WTC11 (cell line): ENCODE measurements around the gene COPS6. TPM values are rescaled to one million over a fixed set of nuclear protein-coding genes. Genes with fewer than 3 reads are reported as not detected.

Source experiments
- ATAC-seq: fragments of 200-7000 bp; cut with Tn5 transposase; 2 replicates; pipeline ENCODE4 v1.10.0; 2021; ENCODE audit warnings: mild to moderate bottlenecking, moderate library complexity
- CTCF ChIA-PET: fragments of 300-600 bp; sonication (Branson Sonifier 250); formaldehyde crosslinking; loops from one replicate; lab custom pipeline; 2021; ENCODE audit warnings: antibody characterized with exemption; lab: Charles Lee
- POLR2A ChIA-PET: fragments of 350-600 bp; sonication (Branson Sonifier 250); formaldehyde crosslinking; loops from one replicate; lab custom pipeline; 2021; ENCODE audit warnings: antibody characterized with exemption; lab: Charles Lee
- DNase-seq: peaks from one replicate; pipeline ENCODE4 v3.0.0; 2021; ENCODE audit warnings: low spot score
- H3K27ac Mint-ChIP-seq: 2 replicates; pipeline ENCODE4 v1.8.0; 2021; ENCODE audit warnings: mixed read lengths
- H3K27me3 Mint-ChIP-seq: 2 replicates; pipeline ENCODE4 v1.8.0; 2021; ENCODE audit warnings: low read depth, mild to moderate bottlenecking, moderate library complexity, mixed read lengths
- H3K36me3 Mint-ChIP-seq: 2 replicates; pipeline ENCODE4 v1.8.0; 2021; ENCODE audit warnings: mixed read lengths
- H3K4me1 Mint-ChIP-seq: 2 replicates; pipeline ENCODE4 v1.8.0; 2022; ENCODE audit warnings: mixed read lengths
- H3K4me3 Mint-ChIP-seq: 2 replicates; pipeline ENCODE4 v1.8.0; 2021; ENCODE audit warnings: mild to moderate bottlenecking, moderate library complexity, mixed read lengths
- H3K9me3 Mint-ChIP-seq: 2 replicates; pipeline ENCODE4 v1.8.0; 2021; ENCODE audit warnings: mixed read lengths
- ETV6 ChIP-seq: sonication (generic); formaldehyde crosslinking; IDR thresholded peaks from 2 replicates; pipeline ENCODE4 v1.8.1; 2022; ENCODE audit warnings: mild to moderate bottlenecking, missing genetic modification reagents
- FOXK1 ChIP-seq: sonication (generic); formaldehyde crosslinking; IDR thresholded peaks from 2 replicates; pipeline ENCODE4 v1.8.0; 2022; ENCODE audit warnings: mild to moderate bottlenecking, moderate library complexity, missing genetic modification reagents
- GABPB1 ChIP-seq: sonication (generic); formaldehyde crosslinking; IDR thresholded peaks from 2 replicates; pipeline ENCODE4 v1.8.1; 2023; ENCODE audit warnings: mild to moderate bottlenecking, missing genetic modification reagents
- GRHL2 ChIP-seq: fragments of 250-450 bp; sonication (Bioruptor Pico); IDR thresholded peaks from 2 replicates; pipeline ENCODE4 v1.8.0; 2022; ENCODE audit warnings: mild to moderate bottlenecking, moderate library complexity; ENCODE audit not compliant: insufficient replicate concordance, severe bottlenecking
- HMGA2 ChIP-seq: fragments of 250-450 bp; sonication (Bioruptor Pico); IDR thresholded peaks from 2 replicates; pipeline ENCODE4 v1.4.0; 2021; ENCODE audit warnings: mild to moderate bottlenecking, moderate library complexity
- PRRX2 ChIP-seq: fragments of 250-450 bp; sonication (Bioruptor Pico); IDR thresholded peaks from 2 replicates; pipeline ENCODE4 v1.8.0; 2021; ENCODE audit warnings: mild to moderate bottlenecking
- SMAD3 ChIP-seq: sonication (generic); formaldehyde crosslinking; IDR thresholded peaks from 2 replicates; pipeline ENCODE4 v1.8.0; 2022; ENCODE audit warnings: missing genetic modification reagents, mild to moderate bottlenecking, borderline replicate concordance
- TEAD1 ChIP-seq: sonication (generic); formaldehyde crosslinking; IDR thresholded peaks from 2 replicates; pipeline ENCODE4 v1.8.0; 2022; ENCODE audit warnings: mild to moderate bottlenecking, missing genetic modification reagents
- TEAD4 ChIP-seq: sonication (generic); formaldehyde crosslinking; IDR thresholded peaks from 2 replicates; pipeline ENCODE4 v1.8.0; 2022; ENCODE audit warnings: mild to moderate bottlenecking, missing genetic modification reagents
- TP53 ChIP-seq: sonication (generic); formaldehyde crosslinking; IDR thresholded peaks from 2 replicates; pipeline ENCODE4 v1.8.1; 2023; ENCODE audit warnings: mild to moderate bottlenecking, missing genetic modification reagents
- ZNF671 ChIP-seq: fragments of 250-450 bp; sonication (Bioruptor Pico); IDR thresholded peaks from 2 replicates; pipeline ENCODE4 v1.8.0; 2021; ENCODE audit warnings: mild to moderate bottlenecking
- total RNA-seq: library from RNA; stranded (reverse); gene quantifications from 3 replicates; pipeline ENCODE4 v1.2.3, GENCODE V29; 2021
- TF ChIP-seq, protein P1 (sequence below): sonication (generic); formaldehyde crosslinking; IDR thresholded peaks from 2 replicates; pipeline ENCODE4 v1.8.1; 2022; ENCODE audit warnings: low read depth, missing genetic modification reagents, borderline replicate concordance
- TF ChIP-seq, protein P2 (sequence below): fragments of 250-450 bp; sonication (Bioruptor Pico); IDR thresholded peaks from 2 replicates; pipeline ENCODE4 v1.9.0; 2021; ENCODE audit warnings: mild to moderate bottlenecking, borderline replicate concordance
- TF ChIP-seq, protein P3 (sequence below): sonication (generic); formaldehyde crosslinking; IDR thresholded peaks from 2 replicates; pipeline ENCODE4 v1.8.0; 2022; ENCODE audit warnings: mild to moderate bottlenecking, missing genetic modification reagents
- TF ChIP-seq, protein P4 (sequence below): fragments of 250-450 bp; sonication (Bioruptor Pico); IDR thresholded peaks from 2 replicates; pipeline ENCODE4 v1.9.0; 2021; ENCODE audit warnings: mild to moderate bottlenecking
- TF ChIP-seq, protein P5 (sequence below): sonication (generic); formaldehyde crosslinking; IDR thresholded peaks from 2 replicates; pipeline ENCODE4 v1.8.0; 2022; ENCODE audit warnings: mild to moderate bottlenecking, missing genetic modification reagents
- TF ChIP-seq, protein P6 (sequence below): sonication (generic); formaldehyde crosslinking; IDR thresholded peaks from 2 replicates; pipeline ENCODE4 v1.8.0; 2023; ENCODE audit warnings: missing genetic modification reagents
- TF ChIP-seq, protein P7 (sequence below): sonication (generic); formaldehyde crosslinking; IDR thresholded peaks from 2 replicates; pipeline ENCODE4 v1.8.1; 2022; ENCODE audit warnings: mild to moderate bottlenecking, missing genetic modification reagents, moderate library complexity, borderline replicate concordance

Gene COPS6
- total RNA-seq, 1 experiment from 2014 or later, result 118 TPM

DNA sequence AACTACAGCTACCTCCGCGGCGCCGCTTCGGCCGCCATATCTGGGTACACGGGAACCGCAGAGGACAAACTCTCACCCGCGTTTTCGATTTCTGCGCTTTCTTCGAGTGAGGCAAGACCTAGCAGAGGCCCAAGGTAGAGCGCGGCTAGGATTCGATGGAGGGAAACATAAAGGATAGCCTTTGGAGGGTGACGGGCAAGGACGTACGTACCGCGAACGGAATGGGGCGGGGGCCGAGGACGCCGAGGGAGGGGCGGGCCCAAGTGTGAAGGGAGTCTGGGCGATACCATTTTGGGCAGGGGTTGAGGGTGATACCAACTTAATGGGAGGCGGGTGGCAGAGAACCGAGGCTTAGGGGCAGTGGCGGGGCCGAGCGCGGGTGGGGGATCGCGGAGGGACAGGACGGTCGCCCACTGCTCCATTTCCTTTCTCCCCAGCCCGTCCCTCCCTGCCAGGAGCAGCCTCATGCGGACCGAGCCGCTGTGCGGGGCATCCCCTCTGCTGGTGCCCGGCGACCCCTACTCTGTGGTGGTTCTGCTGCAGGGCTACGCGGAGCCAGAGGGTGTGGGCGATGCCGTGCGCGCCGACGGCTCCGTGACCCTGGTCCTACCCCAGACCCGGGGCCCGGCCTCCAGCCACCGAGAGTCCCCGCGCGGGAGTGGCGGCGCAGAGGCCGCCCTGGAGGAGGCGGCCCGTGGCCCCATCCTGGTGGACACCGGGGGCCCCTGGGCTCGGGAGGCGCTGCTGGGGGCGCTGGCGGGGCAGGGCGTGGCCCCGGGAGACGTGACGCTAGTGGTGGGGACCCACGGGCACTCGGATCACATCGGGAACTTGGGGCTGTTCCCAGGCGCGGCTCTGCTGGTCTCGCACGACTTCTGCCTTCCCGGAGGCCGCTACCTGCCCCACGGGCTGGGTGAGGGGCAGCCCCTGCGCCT lies 38.4 kb downstream of the COPS6 start, which contains the start of gene MBLAC1 (continued):
- TF ChIP-seq, protein P1, sequence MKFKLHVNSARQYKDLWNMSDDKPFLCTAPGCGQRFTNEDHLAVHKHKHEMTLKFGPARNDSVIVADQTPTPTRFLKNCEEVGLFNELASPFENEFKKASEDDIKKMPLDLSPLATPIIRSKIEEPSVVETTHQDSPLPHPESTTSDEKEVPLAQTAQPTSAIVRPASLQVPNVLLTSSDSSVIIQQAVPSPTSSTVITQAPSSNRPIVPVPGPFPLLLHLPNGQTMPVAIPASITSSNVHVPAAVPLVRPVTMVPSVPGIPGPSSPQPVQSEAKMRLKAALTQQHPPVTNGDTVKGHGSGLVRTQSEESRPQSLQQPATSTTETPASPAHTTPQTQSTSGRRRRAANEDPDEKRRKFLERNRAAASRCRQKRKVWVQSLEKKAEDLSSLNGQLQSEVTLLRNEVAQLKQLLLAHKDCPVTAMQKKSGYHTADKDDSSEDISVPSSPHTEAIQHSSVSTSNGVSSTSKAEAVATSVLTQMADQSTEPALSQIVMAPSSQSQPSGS (CRISPR knock-in tag), result no peak
- TF ChIP-seq GRHL2, result no peak
- TF ChIP-seq, protein P2, sequence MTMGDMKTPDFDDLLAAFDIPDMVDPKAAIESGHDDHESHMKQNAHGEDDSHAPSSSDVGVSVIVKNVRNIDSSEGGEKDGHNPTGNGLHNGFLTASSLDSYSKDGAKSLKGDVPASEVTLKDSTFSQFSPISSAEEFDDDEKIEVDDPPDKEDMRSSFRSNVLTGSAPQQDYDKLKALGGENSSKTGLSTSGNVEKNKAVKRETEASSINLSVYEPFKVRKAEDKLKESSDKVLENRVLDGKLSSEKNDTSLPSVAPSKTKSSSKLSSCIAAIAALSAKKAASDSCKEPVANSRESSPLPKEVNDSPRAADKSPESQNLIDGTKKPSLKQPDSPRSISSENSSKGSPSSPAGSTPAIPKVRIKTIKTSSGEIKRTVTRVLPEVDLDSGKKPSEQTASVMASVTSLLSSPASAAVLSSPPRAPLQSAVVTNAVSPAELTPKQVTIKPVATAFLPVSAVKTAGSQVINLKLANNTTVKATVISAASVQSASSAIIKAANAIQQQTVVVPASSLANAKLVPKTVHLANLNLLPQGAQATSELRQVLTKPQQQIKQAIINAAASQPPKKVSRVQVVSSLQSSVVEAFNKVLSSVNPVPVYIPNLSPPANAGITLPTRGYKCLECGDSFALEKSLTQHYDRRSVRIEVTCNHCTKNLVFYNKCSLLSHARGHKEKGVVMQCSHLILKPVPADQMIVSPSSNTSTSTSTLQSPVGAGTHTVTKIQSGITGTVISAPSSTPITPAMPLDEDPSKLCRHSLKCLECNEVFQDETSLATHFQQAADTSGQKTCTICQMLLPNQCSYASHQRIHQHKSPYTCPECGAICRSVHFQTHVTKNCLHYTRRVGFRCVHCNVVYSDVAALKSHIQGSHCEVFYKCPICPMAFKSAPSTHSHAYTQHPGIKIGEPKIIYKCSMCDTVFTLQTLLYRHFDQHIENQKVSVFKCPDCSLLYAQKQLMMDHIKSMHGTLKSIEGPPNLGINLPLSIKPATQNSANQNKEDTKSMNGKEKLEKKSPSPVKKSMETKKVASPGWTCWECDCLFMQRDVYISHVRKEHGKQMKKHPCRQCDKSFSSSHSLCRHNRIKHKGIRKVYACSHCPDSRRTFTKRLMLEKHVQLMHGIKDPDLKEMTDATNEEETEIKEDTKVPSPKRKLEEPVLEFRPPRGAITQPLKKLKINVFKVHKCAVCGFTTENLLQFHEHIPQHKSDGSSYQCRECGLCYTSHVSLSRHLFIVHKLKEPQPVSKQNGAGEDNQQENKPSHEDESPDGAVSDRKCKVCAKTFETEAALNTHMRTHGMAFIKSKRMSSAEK, result no peak
- TF ChIP-seq, protein P3, sequence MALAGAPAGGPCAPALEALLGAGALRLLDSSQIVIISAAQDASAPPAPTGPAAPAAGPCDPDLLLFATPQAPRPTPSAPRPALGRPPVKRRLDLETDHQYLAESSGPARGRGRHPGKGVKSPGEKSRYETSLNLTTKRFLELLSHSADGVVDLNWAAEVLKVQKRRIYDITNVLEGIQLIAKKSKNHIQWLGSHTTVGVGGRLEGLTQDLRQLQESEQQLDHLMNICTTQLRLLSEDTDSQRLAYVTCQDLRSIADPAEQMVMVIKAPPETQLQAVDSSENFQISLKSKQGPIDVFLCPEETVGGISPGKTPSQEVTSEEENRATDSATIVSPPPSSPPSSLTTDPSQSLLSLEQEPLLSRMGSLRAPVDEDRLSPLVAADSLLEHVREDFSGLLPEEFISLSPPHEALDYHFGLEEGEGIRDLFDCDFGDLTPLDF (CRISPR knock-in tag), result no peak
- TF ChIP-seq SMAD3 (CRISPR knock-in tag), result 0 out of 2 replicates have a peak, but pooled peaks have one; percentile 32
- TF ChIP-seq ZNF671 (CRISPR knock-in tag), result no peak
- TF ChIP-seq GABPB1 (CRISPR knock-in tag), result peak; percentile 30; the same call in 1 of the 2 replicates
- TF ChIP-seq, protein P4, sequence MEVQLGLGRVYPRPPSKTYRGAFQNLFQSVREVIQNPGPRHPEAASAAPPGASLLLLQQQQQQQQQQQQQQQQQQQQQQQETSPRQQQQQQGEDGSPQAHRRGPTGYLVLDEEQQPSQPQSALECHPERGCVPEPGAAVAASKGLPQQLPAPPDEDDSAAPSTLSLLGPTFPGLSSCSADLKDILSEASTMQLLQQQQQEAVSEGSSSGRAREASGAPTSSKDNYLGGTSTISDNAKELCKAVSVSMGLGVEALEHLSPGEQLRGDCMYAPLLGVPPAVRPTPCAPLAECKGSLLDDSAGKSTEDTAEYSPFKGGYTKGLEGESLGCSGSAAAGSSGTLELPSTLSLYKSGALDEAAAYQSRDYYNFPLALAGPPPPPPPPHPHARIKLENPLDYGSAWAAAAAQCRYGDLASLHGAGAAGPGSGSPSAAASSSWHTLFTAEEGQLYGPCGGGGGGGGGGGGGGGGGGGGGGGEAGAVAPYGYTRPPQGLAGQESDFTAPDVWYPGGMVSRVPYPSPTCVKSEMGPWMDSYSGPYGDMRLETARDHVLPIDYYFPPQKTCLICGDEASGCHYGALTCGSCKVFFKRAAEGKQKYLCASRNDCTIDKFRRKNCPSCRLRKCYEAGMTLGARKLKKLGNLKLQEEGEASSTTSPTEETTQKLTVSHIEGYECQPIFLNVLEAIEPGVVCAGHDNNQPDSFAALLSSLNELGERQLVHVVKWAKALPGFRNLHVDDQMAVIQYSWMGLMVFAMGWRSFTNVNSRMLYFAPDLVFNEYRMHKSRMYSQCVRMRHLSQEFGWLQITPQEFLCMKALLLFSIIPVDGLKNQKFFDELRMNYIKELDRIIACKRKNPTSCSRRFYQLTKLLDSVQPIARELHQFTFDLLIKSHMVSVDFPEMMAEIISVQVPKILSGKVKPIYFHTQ, result no peak
- TF ChIP-seq TP53 (CRISPR knock-in tag), result no peak

DNA sequence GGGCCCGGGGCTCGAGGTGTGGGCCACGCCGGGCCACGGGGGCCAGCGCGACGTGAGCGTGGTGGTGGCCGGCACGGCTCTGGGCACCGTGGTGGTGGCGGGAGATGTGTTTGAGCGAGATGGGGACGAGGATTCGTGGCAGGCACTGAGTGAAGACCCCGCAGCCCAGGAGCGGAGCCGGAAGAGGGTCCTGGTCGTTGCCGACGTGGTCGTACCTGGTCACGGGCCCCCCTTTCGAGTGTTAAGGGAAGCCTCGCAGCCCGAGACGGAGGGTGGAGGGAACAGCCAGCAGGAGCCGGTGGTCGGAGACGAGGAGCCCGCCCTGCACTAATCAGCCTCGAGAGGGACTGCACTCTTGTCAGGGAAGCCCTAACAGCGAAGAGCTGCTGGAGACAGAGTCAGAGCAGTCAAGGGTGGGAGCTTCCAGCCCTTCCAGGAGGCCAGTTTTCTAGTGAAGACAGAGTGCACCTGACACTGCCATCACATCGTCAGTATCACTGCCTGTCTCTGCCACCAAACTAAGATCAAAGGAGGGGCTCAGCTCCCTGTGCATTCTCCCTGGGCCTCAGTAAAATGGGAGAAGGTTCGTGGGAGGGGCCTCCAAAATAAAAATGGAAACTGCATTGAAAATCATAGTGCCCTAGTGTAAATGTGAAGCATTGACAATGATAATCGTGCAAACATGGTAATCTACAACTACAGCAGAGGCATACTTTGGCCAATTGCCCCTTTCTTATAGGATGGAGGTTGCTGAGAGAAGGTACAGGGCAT lies 39.3 kb downstream of the COPS6 start:
- TF ChIP-seq, protein P5, sequence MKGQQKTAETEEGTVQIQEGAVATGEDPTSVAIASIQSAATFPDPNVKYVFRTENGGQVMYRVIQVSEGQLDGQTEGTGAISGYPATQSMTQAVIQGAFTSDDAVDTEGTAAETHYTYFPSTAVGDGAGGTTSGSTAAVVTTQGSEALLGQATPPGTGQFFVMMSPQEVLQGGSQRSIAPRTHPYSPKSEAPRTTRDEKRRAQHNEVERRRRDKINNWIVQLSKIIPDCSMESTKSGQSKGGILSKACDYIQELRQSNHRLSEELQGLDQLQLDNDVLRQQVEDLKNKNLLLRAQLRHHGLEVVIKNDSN (CRISPR knock-in tag), result 0 out of 2 replicates have a peak, but pooled peaks have one; percentile 13
- TF ChIP-seq, protein P6, sequence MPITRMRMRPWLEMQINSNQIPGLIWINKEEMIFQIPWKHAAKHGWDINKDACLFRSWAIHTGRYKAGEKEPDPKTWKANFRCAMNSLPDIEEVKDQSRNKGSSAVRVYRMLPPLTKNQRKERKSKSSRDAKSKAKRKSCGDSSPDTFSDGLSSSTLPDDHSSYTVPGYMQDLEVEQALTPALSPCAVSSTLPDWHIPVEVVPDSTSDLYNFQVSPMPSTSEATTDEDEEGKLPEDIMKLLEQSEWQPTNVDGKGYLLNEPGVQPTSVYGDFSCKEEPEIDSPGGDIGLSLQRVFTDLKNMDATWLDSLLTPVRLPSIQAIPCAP (CRISPR knock-in tag), result no peak
- TF ChIP-seq TEAD4 (CRISPR knock-in tag) (no peak), HMGA2 (CRISPR knock-in tag) (no peak), FOXK1 (0 out of 2 replicates have a peak, but pooled peaks have one; percentile 3), PRRX2 (CRISPR knock-in tag) (no peak), TEAD1 (CRISPR knock-in tag) (no peak), ETV6 (CRISPR knock-in tag) (no peak)
- TF ChIP-seq, protein P7, sequence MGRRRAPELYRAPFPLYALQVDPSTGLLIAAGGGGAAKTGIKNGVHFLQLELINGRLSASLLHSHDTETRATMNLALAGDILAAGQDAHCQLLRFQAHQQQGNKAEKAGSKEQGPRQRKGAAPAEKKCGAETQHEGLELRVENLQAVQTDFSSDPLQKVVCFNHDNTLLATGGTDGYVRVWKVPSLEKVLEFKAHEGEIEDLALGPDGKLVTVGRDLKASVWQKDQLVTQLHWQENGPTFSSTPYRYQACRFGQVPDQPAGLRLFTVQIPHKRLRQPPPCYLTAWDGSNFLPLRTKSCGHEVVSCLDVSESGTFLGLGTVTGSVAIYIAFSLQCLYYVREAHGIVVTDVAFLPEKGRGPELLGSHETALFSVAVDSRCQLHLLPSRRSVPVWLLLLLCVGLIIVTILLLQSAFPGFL (CRISPR knock-in tag), result no peak
- TF ChIP-seq, protein P1 (CRISPR knock-in tag), result no peak
- Mint-ChIP-seq H3K4me3 (peak overlapping the region; percentile 77), H3K4me1 (peaks cover 14% of the 10 kb centered on the region), H3K27ac (no peak overlapping the region), H3K36me3 (no peaks in the 10 kb centered on the region), H3K27me3 (peaks cover 15% of the 10 kb centered on the region), H3K9me3 (no peaks in the 10 kb centered on the region)
- ATAC-seq, result peak; percentile 27
- ChIA-PET POLR2A (interaction anchor here (1.0 kb wide), 1 partner anchor 27 kb away, joined by 9 read pairs; the partner anchor contains the start of genes AP4M1 and MCM7), CTCF (interaction anchor here (0.6 to 1.0 kb wide), 4 partner anchors 19 to 40 kb away, joined by 3 read pairs; partner anchors contain the start of genes GAL3ST4 and LAMTOR4)
- DNase-seq, result peak; percentile 43
